Tibial nerve (tissue), 4 donors: ENCODE measurements around the gene GLRB.

Source experiments
- EP300 ChIP-seq, 2 donors: sonication (generic); formaldehyde crosslinking; IDR thresholded peaks; one replicate each; pipeline ENCODE4 v1.6.1; 2017; ENCODE audit warnings: antibody characterized with exemption in 2 of 2, mild to moderate bottlenecking in 1 of 2
- POLR2A ChIP-seq, 2 donors: fragments of 450-650 bp; IDR thresholded peaks; one replicate each; pipeline ENCODE4 v1.6.1; 2017; ENCODE audit warnings: antibody characterized with exemption in 2 of 2, mild to moderate bottlenecking in 2 of 2, moderate library complexity in 2 of 2
- TF ChIP-seq, protein P1 (sequence below), 5 experiments: fragments of 200-600 bp in 3 of 5; fragments of 450-650 bp in 2 of 5; sonication (generic) in 3 of 5; IDR thresholded peaks; one replicate each; pipeline ENCODE4 v1.5.1; 2016 to 2019; ENCODE audit warnings: antibody characterized with exemption in 5 of 5, mild to moderate bottlenecking in 3 of 5, moderate library complexity in 2 of 5

DNA sequence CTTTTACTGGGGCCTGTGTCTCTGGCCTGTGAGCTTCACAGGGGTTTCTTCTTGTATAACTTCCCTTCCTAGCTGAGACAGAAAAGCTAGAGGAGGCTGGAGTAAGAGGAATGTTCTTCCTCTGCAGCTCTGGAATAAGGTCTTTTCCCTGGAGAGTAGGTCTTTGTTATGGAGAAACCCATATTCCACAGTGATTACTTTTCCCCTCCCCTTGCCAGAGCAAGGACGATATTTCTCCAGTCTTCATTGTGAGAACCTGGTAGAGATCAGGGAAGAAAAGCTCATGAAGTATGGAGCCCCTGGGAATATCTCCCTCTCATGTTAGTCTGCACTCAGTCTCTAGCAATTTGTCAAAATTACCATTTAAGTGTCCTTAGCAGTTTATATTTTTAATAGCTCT lies 18.7 kb upstream of the GLRB start:
- TF ChIP-seq, protein P1, sequence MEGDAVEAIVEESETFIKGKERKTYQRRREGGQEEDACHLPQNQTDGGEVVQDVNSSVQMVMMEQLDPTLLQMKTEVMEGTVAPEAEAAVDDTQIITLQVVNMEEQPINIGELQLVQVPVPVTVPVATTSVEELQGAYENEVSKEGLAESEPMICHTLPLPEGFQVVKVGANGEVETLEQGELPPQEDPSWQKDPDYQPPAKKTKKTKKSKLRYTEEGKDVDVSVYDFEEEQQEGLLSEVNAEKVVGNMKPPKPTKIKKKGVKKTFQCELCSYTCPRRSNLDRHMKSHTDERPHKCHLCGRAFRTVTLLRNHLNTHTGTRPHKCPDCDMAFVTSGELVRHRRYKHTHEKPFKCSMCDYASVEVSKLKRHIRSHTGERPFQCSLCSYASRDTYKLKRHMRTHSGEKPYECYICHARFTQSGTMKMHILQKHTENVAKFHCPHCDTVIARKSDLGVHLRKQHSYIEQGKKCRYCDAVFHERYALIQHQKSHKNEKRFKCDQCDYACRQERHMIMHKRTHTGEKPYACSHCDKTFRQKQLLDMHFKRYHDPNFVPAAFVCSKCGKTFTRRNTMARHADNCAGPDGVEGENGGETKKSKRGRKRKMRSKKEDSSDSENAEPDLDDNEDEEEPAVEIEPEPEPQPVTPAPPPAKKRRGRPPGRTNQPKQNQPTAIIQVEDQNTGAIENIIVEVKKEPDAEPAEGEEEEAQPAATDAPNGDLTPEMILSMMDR (IDR thresholded peaks at IDR 0.05) = no peak
- TF ChIP-seq EP300 (IDR thresholded peaks at IDR 0.05) (no peak), POLR2A (IDR thresholded peaks at IDR 0.05) (no peak)
